Activated CD4-positive, alpha-beta T cell treated with anti-CD3 and anti-CD28 coated beads, Interleukin-2, amount 50 U/mL, for 24 hours (primary cell): ENCODE measurements around the gene TAF3.
"Not testable (repeated sequence)": the region's sequence is repeated elsewhere in the genome, so short reads cannot be mapped to it uniquely, and the experiment has no call there.

Experiments used
- DNase-seq, 2 donors: peaks; one replicate each; pipeline ENCODE4 v3.0.0-alpha.2; 2020; ENCODE audit warnings: low read depth in 1 of 2, low spot score in 1 of 2

Gene TAF3

DNA sequence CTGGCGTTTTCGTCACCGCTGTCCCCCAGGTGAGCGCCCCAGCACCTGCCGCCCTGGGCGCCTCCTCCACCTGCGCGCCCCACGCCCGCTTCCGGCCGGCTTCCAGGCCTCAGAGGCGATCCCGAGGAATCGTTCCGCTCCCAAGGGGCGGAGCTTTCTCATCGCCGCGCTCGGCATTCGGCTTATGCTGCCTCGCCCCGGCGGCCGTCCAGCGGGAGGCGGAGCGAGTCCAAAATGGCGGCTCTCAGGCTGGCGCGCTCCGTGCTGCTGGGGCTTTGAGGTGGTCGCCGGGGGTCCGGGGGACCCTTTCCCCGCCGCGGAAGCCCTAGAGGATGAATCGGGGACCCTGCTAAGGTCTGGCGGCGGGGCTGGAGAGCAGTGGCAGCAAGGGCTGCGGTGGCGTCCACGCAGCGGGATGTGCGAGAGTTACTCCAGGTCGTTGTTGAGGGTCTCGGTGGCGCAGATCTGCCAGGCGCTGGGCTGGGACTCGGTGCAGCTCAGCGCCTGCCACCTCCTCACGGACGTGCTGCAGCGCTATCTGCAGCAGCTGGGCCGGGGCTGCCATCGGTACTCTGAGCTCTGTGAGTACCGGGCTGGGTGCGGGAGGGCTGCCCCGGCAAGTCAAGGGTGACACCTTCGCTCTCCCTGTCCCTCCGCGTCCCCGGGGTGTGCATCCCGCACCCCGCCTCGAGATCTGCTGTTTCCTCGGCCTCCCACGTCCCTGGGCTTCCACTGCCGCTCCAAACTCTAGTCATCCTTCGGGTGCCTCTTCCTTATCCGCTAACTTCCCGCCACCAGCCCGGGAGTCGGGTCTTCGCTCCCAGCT lies at the start of gene TAF3:
TSS of gene TAF3 (plus strand) at position 211 of the 826 bp plus-strand sequence. CDS start at position 416, 205 bp downstream.
- peak; percentile 85 to 89 for DNase-seq

DNA sequence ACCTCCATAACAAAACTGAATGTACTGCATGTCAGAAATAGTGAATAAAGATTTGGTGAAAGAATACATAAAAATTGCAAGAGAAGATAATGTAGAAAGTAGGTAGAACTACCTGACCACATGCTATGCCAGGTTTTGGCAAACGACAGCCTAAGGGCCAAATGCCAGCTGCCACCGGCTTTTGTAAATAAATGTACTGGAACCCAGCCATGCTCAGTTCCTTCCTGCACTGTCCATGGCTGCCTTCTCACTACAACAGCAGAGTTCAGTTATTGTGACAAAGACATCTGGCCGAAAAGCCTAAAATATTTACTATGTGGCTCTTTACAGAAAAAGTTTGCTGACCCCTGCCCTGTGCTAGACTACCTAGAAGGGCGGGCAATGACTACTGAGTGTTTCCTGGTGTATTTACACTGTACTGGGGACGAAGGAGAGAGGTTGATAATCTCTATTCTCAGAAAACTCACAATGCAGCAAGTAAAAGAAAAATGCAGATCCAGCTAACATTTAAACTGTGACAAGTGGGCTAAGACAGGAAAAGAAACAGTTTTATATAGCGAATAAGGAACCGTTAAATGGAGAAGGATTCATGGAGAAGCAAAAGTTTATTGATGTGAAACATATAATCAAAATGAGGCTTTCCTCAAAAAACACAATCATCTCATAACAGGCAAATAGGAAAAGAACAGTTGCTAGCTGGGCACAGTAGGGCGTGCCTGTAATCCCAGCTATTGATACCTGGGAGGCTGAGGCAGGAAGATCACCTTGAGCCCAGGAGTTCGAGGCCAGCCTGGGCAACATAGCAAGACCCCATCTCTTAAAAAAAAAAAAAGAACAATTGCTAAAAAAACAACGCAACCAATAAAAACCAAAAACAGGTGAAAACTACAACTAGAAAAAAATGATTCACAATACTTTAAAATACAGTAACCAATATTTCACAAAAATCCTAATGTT lies 44.2 kb upstream of the TAF3 start:
- DNase-seq = no peak

DNA sequence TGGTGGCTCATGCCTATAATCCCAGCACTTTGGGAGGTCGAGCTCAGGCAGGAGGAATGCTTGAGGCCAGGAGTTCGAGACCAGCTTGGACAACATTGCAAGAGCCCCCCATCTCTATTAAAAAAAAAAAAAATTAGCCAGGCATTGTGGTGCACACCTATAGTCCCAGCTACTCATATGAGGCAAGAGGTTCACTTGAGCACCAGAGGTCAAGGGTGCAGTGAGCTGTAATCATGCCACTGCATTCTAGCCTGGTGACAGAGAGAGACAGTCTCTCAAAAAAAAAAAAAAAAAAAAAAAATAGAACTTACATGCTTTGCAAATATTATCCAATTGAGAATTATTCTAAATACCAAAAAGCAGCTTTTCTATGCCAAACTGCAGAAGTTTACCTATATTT lies 41.5 kb upstream of the TAF3 start:
- no peak for DNase-seq

DNA sequence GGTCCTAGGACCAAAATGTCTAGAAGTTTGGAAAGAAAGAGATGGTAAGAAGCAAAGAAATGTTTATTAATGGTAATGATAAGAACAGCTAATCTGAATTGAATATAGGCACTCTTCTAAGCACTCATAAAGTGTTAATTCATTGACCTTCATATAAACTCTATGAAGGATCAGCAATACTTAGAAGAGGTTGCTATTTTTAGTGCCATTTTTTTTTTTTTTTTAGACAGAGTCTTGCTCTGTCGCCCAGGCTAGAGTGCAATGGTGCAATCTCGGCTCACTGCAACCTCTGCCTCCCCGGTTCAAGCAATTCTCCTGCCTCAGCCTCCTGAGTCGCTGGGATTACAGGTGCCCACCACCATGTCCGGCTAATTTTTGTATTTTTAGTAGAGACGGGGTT lies 36.1 kb upstream of the TAF3 start:
- not testable (repeated sequence) for DNase-seq

GRCh38 chr10:7786430-7786829 lies 31.9 kb upstream of the TAF3 start:
- no peak for DNase-seq

DNA sequence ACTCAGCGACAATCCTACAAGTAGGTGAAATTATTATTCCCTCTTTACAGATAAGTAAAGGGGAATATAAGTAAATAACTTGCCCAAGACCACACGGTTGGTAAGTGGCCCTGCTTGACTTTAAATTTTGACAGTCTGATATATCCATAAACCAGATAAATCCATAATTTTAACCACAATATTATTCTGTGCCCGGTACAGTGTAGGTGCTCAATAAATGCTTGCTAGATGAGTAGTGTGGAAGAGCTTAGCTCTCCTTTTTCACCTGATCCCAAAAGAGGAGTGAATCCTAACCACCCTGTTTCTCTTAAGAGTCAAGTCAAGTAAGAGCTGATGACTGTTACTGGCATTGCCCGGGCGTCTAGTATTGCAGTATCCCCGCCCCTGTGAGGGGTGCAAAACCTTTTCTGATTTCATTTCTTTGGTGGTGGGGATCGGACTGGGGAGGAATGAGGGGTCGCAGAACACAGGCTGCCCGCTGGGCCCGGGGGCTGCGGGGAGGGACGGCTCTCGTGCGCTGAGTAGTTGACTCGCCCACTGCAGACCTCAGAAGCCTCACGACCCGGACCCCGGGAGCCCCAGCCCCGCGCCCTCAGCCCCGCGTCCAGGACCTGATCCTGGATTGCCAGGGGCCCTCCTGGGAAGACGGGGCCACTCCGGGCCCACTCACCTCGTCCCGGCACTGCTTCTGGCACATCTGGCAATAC lies 31.0 kb upstream of the TAF3 start:
- no peak for DNase-seq

DNA sequence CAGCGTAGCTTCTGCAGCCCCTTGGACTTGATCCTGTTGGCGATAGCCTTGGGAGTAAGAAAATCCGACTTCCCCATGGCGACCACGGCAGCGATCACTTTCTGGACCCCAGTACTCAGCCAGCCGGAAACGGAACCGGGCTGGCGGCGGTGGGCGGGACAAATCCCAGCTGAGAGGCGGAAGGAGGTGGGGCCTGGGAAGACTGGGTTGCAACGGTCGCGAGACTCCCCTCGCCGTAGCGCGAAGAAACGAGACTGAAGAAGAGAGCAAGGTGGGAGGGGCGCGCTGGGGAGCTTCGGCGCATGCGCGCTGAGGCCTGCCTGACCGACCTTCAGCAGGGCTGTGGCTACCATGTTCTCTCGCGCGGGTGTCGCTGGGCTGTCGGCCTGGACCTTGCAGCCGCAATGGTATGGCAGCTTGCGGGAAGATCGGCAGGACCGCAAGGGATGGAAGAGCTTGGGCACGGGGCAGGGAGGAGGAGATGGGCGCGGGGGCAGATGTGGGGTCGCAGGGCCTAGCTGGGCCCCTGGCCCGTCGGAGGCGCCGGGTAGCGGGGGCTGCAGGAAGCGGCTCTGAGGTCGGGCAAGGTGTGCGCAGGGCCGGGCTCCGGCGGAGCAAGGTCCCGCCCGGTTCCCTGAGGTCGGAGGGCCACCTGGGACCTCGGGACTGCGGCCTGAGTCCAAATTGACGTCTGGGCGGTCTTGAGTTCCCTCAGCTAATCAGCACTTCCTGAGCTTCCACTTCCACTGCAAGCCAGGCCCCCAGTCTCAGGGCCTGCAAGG lies 30.3 kb upstream of the TAF3 start, which contains the start of the genes ATP5F1C and KIN:
TSS of gene ATP5F1C (plus strand) at position 321 of the 782 bp plus-strand sequence. CDS start at position 352, 31 bp downstream.
TSS of gene KIN (minus strand) at position 137 of the 782 bp plus-strand sequence. CDS start at position 77, 60 bp downstream.
- DNase-seq = peak; percentile 94 to 97

- DNase-seq = no peak
Measured at GRCh38 chr10:7788639-7789286, 29.5 kb upstream of the TAF3 start.

DNA sequence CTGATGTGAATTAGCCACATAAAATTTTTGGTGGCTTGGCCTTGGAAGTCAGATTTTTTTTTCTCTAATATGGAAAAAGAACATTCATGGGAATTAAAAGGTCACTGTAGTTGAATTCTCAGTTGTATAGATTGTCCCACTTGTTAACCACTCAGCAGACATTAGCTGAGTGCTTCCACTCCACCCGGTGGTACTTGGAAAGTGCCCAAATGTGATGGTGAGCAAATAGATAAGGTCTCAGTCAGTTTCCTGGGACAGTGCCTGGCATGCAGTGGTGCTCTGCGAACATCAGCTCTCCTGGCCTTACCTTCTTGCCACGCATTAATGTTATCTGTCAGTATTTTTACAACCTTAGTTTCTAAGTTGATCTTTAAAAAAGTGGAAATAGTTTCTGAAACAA lies 28.9 kb upstream of the TAF3 start:
- DNase-seq = no peak

GRCh38 chr10:7792541-7792940 lies 25.8 kb upstream of the TAF3 start:
- DNase-seq = no peak

- DNase-seq = no peak
Measured at GRCh38 chr10:7794251-7795026, 23.9 kb upstream of the TAF3 start.

DNA sequence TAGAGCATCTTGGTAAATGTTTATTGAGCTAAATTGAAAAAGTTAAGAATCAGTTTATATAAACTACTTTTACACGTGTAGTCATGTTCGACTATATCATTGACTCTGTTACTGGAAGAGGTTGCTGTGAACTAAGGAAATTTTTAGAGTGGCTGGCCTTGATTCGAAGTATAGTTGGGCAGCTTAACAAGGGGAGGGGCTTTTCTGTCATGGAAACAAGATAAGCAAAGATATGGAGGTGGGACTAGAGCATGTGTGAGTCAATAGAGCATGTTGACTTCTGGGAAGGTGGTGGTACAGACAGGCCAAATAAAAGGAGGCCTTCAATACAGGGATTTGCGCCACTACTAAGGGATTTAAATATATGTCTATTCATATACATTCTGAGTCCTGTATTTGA lies 22.7 kb upstream of the TAF3 start:
- DNase-seq = no peak

DNA sequence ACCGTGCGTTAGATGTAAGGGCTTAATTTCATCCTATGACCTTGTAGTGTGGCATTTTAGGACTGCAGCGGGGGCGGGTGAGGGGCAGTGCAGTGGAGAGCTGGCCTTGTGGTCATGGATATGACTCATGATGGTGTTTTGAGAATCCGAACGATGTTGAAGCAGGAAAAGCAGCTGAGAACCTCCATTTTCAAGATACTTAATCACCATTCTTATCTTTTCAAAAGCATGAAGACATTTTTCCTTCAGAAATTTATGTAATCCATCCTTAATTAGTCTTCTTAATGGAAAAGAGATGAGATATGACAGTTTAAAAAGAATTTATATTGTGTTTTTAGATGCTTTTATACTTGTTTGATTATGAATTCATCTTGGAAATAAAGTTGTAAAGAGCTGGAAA lies 20.7 kb upstream of the TAF3 start:
- no peak for DNase-seq

DNA sequence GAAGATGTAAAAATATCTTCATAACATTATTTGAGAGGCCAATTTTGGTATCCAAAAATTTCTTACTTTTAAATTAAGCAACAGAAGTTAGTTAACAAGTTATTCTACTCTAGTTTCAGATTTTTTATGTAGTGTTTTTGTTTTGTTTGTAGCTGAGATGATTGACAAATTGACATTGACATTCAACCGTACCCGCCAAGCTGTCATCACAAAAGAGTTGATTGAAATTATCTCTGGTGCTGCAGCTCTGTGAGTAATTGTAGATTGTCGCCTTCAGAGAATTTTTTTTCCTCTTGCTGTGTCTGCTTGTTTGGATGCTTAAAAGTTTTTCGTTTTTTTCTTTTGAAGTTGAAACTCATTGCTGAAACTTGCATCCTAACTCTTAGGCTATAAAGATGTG lies 15.7 kb upstream of the TAF3 start:
- DNase-seq = no peak

DNA sequence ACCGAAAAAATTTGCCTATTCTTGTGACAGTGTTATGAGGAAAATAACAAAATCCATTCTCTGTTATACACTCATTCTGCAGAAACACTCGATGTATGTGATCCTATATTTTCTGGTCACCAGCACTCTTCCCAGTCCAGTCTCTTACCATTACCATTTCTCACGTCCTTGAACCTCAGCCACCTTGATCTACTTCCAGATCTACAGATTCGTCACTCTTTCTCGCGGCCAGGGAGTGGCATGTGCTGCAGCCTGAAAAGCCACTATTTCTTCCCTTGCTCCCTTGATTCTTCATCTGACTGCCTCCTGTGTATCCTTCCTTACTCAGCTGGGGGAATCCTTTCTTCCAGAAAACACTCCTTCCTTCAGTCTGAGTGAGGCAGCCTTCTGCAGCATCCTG lies 14.1 kb upstream of the TAF3 start:
- DNase-seq = no peak

GRCh38 chr10:7804741-7805140 lies 13.6 kb upstream of the TAF3 start:
- no peak for DNase-seq

GRCh38 chr10:7808686-7809267 lies 9.5 kb upstream of the TAF3 start:
- no peak for DNase-seq

- no peak for DNase-seq
Measured at GRCh38 chr10:7810443-7810842, 7.9 kb upstream of the TAF3 start.

DNA sequence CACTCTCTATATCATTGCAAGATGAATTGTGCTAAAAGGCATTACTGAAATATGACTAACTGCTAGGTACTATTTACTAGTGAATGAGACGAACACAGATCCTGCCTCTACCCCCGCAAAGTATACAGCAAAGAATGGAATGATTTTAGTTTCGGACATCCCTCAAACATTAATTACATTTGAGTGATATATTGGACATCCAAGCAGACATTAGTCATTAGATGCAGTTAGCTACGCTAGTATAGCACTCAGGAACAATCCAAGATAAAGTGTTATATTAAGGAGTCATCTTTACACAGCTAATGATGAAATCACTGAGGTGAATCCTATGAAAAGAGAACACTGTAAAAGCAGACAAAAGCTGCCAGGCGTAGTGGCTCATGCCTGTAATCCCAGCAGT lies 7.3 kb upstream of the TAF3 start:
- no peak for DNase-seq
